AG09319 (cell line): Measurements from ENCODE around the gene ELP5.

ENCODE experiments used
- DNase-seq: peaks from one replicate; pipeline ENCODE4 v3.0.0-alpha.2; 2010; ENCODE audit warnings: low read depth; ENCODE audit errors: extremely low read depth
- TF ChIP-seq, protein P1 (sequence below): IDR thresholded peaks from 2 replicates; pipeline ENCODE4 v1.5.1; 2011; ENCODE audit warnings: low read depth, mild to moderate bottlenecking, inconsistent platforms, low read length, moderate library complexity

ELP5 gene

DNA sequence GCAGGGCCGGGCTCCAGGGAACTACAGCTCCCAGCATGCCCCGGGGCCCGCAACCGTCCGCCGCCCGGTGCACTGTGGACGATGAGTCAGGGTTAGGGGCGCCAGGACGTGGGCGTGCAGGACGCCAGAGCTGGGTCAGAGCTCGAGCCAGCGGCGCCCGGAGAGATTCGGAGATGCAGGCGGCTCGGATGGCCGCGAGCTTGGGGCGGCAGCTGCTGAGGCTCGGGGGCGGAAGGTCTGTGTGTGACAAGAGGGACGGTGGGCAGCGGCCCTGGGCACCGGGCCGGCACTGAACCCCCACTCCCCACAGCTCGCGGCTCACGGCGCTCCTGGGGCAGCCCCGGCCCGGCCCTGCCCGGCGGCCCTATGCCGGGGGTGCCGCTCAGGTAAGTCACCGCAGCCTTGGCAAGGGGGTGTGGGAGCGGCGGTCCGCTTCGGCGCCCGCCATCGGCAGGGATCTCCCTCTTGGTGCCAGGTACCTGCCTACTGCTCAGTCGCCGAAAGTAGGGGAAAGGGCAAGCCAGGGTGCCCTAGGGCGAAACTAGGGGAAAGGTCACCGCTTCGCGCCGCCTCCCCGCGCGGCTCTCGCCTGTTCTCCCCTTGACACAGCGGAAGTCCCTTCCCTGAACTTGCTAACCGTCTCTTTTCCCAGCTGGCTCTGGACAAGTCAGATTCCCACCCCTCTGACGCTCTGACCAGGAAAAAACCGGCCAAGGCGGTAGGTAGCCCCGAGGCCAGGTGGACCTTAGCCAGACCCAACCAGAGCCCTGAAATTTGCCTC, 32.0 kb upstream of the ELP5 start, which contains the start of the genes ACADVL and DLG4:
TSS of gene ACADVL (plus strand) at position 127 of the 781 bp plus-strand sequence. CDS start at position 174, 47 bp downstream.
TSS of gene DLG4 (minus strand) at position 25 of the 781 bp plus-strand sequence.
- peak; percentile 60 for DNase-seq

DNA sequence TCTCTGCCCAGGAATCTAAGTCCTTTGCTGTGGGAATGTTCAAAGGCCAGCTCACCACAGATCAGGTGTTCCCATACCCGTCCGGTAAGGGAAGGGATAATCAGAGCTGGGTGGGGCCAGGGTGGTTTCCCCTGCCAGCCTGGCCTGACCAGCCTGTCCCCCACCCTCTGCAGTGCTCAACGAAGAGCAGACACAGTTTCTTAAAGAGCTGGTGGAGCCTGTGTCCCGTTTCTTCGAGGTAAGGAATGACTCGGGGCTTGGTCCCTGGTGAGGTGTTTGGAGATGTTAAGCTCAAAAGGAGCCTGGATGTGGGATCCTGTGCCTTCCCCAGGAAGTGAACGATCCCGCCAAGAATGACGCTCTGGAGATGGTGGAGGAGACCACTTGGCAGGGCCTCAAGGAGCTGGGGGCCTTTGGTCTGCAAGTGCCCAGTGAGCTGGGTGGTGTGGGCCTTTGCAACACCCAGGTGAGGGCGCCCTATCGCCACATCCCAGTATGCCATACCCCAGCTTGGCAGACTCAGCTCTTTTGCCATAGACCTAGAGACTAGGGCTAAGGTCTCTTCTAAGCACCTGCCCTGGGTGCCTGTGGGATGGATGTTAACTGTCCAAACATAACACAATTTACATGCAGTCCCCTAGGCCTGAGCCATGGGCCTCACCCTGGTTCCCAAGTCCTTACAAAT, 31.3 kb upstream of the ELP5 start:
- DNase-seq: no peak
- TF ChIP-seq, protein P1, sequence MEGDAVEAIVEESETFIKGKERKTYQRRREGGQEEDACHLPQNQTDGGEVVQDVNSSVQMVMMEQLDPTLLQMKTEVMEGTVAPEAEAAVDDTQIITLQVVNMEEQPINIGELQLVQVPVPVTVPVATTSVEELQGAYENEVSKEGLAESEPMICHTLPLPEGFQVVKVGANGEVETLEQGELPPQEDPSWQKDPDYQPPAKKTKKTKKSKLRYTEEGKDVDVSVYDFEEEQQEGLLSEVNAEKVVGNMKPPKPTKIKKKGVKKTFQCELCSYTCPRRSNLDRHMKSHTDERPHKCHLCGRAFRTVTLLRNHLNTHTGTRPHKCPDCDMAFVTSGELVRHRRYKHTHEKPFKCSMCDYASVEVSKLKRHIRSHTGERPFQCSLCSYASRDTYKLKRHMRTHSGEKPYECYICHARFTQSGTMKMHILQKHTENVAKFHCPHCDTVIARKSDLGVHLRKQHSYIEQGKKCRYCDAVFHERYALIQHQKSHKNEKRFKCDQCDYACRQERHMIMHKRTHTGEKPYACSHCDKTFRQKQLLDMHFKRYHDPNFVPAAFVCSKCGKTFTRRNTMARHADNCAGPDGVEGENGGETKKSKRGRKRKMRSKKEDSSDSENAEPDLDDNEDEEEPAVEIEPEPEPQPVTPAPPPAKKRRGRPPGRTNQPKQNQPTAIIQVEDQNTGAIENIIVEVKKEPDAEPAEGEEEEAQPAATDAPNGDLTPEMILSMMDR: peak; percentile 46

More for the DNA sequence above, 32.0 kb upstream of the ELP5 start, which contains the start of the genes ACADVL and DLG4:
- TF ChIP-seq, protein P1: no peak

DNA sequence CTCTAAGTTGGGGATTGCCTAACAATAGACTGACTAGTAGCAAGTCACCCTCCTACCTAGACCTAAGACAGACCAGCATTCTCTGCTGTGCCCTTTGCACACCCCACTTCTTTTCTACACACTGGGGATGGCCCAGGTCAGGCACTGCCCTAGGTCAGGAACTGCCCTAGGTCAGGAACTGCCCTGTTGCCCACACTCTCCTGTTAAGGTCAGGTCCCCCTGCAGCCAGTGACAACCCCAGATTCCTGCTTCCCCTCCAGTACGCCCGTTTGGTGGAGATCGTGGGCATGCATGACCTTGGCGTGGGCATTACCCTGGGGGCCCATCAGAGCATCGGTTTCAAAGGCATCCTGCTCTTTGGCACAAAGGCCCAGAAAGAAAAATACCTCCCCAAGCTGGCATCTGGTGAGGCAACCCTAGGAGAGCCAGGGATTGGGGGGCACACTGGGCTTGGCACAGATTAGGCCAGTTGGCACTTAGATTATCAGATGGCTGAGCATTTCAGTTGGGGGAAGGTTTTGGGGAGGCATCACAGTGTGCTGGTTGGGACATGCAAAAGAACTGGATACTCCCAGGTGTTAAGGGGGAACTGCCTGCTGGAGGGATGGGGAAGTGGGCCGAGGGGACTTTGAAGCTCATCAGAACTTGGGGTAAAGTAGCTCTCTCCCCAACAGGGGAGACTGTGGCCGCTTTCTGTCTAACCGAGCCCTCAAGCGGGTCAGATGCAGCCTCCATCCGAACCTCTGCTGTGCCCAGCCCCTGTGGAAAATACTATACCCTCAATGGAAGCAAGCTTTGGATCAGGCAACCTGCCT, 30.5 kb upstream of the ELP5 start:
- no peak for DNase-seq
- TF ChIP-seq, protein P1: no peak

DNA sequence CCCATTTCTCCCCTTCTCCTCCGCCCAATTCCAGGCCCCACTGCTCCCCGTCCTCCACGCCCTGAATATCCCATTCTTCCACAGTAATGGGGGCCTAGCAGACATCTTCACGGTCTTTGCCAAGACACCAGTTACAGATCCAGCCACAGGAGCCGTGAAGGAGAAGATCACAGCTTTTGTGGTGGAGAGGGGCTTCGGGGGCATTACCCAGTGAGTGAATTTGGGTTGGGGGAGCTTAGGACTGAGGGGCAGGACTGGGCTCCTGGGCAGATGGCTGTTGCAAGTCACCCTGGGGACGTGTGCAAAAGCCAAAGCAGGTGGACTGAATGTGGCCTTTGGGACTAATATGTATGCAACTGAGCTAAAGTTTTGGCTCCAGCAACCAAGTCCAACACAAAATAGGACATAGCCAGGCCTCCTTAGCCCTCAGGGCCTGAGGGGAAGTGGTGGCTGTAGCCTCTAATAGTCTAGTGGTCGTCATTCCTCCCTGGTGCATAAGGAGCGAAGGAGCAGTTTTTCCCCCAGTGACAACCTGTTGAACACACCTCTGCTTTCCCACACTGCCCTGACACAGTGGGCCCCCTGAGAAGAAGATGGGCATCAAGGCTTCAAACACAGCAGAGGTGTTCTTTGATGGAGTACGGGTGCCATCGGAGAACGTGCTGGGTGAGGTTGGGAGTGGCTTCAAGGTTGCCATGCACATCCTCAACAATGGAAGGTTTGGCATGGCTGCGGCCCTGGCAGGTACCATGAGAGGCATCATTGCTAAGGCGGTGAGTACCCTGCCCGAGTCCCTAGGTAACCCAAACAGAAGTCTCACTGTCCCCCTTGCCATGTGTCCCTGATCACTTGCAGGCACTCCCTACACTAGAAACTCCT, 29.7 kb upstream of the ELP5 start:
- TF ChIP-seq, protein P1: no peak
- DNase-seq: no peak

DNA sequence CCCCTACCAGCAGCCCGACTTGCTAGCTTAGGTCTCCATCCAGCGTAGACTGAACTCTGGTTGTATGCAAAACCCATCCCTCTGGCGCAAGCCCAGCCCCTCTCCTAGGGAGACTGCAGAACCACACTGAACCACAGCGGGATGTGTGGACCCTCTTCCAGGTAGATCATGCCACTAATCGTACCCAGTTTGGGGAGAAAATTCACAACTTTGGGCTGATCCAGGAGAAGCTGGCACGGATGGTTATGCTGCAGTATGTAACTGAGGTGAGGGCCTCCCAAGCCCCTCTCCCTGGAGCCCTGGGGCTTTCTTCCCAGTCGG, 29.1 kb upstream of the ELP5 start:
- DNase-seq: no peak
- TF ChIP-seq, protein P1: no peak

DNA sequence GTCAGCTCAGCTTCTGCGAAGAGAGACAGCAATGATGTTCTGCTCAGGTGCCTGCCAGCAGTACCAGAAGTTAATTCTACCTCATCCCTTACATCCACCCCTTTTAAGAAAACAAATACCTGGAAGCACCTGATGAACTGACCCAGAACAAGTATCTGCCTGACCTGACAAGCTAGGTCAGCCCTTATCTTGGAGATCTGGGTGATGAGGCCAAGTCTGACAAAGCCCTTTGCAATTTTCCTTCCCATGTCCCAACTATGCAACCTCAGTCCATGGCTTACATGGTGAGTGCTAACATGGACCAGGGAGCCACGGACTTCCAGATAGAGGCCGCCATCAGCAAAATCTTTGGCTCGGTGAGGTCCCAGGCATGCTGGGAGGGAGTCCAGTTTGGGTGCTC, 28.6 kb upstream of the ELP5 start:
- TF ChIP-seq, protein P1: no peak
- no peak for DNase-seq
